HepG2 (cell line): ENCODE results near the gene CADM2. TPM values are rescaled to one million over a fixed set of nuclear protein-coding genes. Genes with fewer than 3 reads are reported as not detected.

ENCODE experiments used
- ATAC-seq: fragments of 200-7000 bp; cut with Tn5 transposase; 3 replicates; pipeline ENCODE4 v1.9.1; 2020; ENCODE audit warnings: mild to moderate bottlenecking, moderate library complexity
- BruUV-seq: library from RNA; stranded (reverse); fragments of 400-500 nt; replicated peaks from 2 replicates; lab custom pipeline; 2021; lab: Mats Ljungman, UMichigan
- CTCF ChIA-PET: fragments of 300-600 bp; formaldehyde crosslinking; extraction: SDS; loops from one replicate; lab custom pipeline; 2021; ENCODE audit warnings: low total read pairs, inconsistent platforms, low intra/inter-chr PET ratio; lab: Yijun Ruan, JAX
- POLR2A ChIA-PET: fragments of 350-600 bp; sonication (Branson Sonifier 250); formaldehyde crosslinking; loops from one replicate; lab custom pipeline; 2020; ENCODE audit warnings: antibody characterized with exemption, inconsistent platforms; lab: Yijun Ruan, JAX
- DNase-seq: peaks from one replicate; pipeline ENCODE4 v3.0.0-alpha.2; 2015; ENCODE audit warnings: low spot score
- FAIRE-seq: peaks from 3 replicates; lab custom pipeline; 2011; peaks lifted over from hg19 to GRCh38; lab: Jason Lieb, UNC
- H2AFZ ChIP-seq: one replicate; pipeline ENCODE4 v1.6.1; 2011; ENCODE audit warnings: low read length, inconsistent platforms
- H3K27ac ChIP-seq: fragments of 300-600 bp; 3 replicates; pipeline ENCODE4 v1.8.0; 2011; ENCODE audit warnings: mixed run types, mild to moderate bottlenecking, mixed read lengths, low read length, inconsistent platforms; ENCODE audit not compliant: insufficient read depth; ENCODE audit errors: extremely low read length
- H3K27me3 ChIP-seq, 2 experiments: fragments of 200-600 bp in 1 of 2; 2 replicates in 1 of 2; 3 replicates in 1 of 2; pipeline versions ENCODE4 v1.6.0 to v1.8.0; 2011; ENCODE audit warnings: low read length in 2 of 2, mild to moderate bottlenecking in 2 of 2, moderate library complexity in 2 of 2, inconsistent platforms in 1 of 2; ENCODE audit not compliant: insufficient read depth in 2 of 2, control insufficient read depth in 1 of 2
- H3K36me3 ChIP-seq, 2 experiments: fragments of 200-600 bp in 1 of 2; replicated peaks in 1 of 2; 2 replicates in 1 of 2; 3 replicates in 1 of 2; pipeline versions ENCODE4 v1.5.1 to v1.8.0; 2011; ENCODE audit warnings: low read length in 2 of 2, inconsistent platforms in 1 of 2; ENCODE audit not compliant: insufficient read depth in 2 of 2, control insufficient read depth in 1 of 2
- H3K4me1 ChIP-seq: 2 replicates; pipeline ENCODE4 v1.5.1; 2012; ENCODE audit warnings: low read length, inconsistent platforms; ENCODE audit not compliant: insufficient read depth
- H3K4me2 ChIP-seq: 2 replicates; pipeline ENCODE4 v1.6.0; 2011; ENCODE audit warnings: low read depth, low read length, inconsistent platforms
- H3K4me3 ChIP-seq, 3 experiments: fragments of 200-600 bp in 1 of 3; sonication (generic), shearing (Covaris generic) in 1 of 3; replicated peaks in 1 of 3; 2 replicates each; pipeline ENCODE4 v1.5.1; 2011 to 2016; ENCODE audit warnings: low read length in 3 of 3, inconsistent platforms in 2 of 3, low read depth in 2 of 3, mild to moderate bottlenecking in 2 of 3, control low read depth in 1 of 3, mixed read lengths in 1 of 3; ENCODE audit not compliant: insufficient read depth in 1 of 3
- H3K79me2 ChIP-seq: one replicate; pipeline ENCODE4 v1.6.1; 2011; ENCODE audit warnings: low read length, inconsistent platforms; ENCODE audit not compliant: insufficient read depth
- H3K9ac ChIP-seq: 2 replicates; pipeline ENCODE4 v1.6.0; 2011; ENCODE audit warnings: mild to moderate bottlenecking, low read depth, low read length, inconsistent platforms; ENCODE audit not compliant: insufficient read depth
- H3K9me3 ChIP-seq: 2 replicates; pipeline ENCODE4 v1.5.1; 2012; ENCODE audit warnings: mild to moderate bottlenecking, low read length
- H4K20me1 ChIP-seq: 2 replicates; pipeline ENCODE4 v1.6.0; 2011; ENCODE audit warnings: inconsistent platforms, mild to moderate bottlenecking, low read length, moderate library complexity; ENCODE audit not compliant: insufficient read depth
- CREB1 ChIP-seq, 2 experiments: fragments of 450-650 bp in 1 of 2; IDR thresholded peaks; 2 replicates each; pipeline ENCODE4 v1.6.1; 2016 to 2017; ENCODE audit warnings: control low read depth in 1 of 2, mild to moderate bottlenecking in 1 of 2, missing compliant biosample characterization in 1 of 2, missing genetic modification characterization in 1 of 2
- FOXA3 ChIP-seq: IDR thresholded peaks from 2 replicates; pipeline ENCODE4 v1.6.1; 2016; ENCODE audit warnings: missing genetic modification reagents, missing compliant biosample characterization
- GATAD1 ChIP-seq: IDR thresholded peaks from 2 replicates; pipeline ENCODE4 v1.6.1; 2016; ENCODE audit warnings: missing genetic modification reagents, missing compliant biosample characterization
- KMT2A ChIP-seq: sonication (generic); formaldehyde crosslinking; IDR thresholded peaks from 2 replicates; pipeline ENCODE4 v1.4.0; 2020; ENCODE audit warnings: missing genetic modification reagents
- NRL ChIP-seq: sonication (generic); formaldehyde crosslinking; IDR thresholded peaks from 2 replicates; pipeline ENCODE4 v1.5.0; 2020; ENCODE audit warnings: missing genetic modification reagents, mild to moderate bottlenecking, moderate library complexity, borderline replicate concordance
- PHF20 ChIP-seq: sonication (generic); formaldehyde crosslinking; IDR thresholded peaks from 2 replicates; pipeline ENCODE4 v1.5.0; 2020; ENCODE audit warnings: mild to moderate bottlenecking, missing genetic modification reagents
- RBM22 ChIP-seq: fragments of 200-400 bp; formaldehyde crosslinking; optimal IDR thresholded peaks from 2 replicates; pipeline ENCODE3; 2017; ENCODE audit warnings: mild to moderate bottlenecking, low read length, moderate library complexity
- RFX5 ChIP-seq: IDR thresholded peaks from 2 replicates; pipeline ENCODE4 v1.6.1; 2011; ENCODE audit warnings: low read depth, low read length, improper control_type of control experiment
- THAP9 ChIP-seq: sonication (generic); formaldehyde crosslinking; IDR thresholded peaks from 2 replicates; pipeline ENCODE4; 2020; ENCODE audit warnings: missing genetic modification reagents, mild to moderate bottlenecking, borderline replicate concordance
- ZNF17 ChIP-seq: sonication (generic); formaldehyde crosslinking; IDR thresholded peaks from 2 replicates; pipeline ENCODE4 v1.5.0; 2020; ENCODE audit warnings: mild to moderate bottlenecking, missing genetic modification reagents
- ZNF225 ChIP-seq: sonication (generic); formaldehyde crosslinking; IDR thresholded peaks from 2 replicates; pipeline ENCODE4 v1.4.0; 2020; ENCODE audit warnings: mild to moderate bottlenecking, missing genetic modification reagents
- ZNF572 ChIP-seq: sonication (generic); formaldehyde crosslinking; IDR thresholded peaks from 2 replicates; pipeline ENCODE4 v1.5.1; 2020; ENCODE audit warnings: mild to moderate bottlenecking, missing genetic modification reagents
- ZNF678 ChIP-seq: sonication (generic); formaldehyde crosslinking; IDR thresholded peaks from 2 replicates; pipeline ENCODE4 v1.4.0; 2020; ENCODE audit warnings: mild to moderate bottlenecking, missing genetic modification reagents
- WGBS: methylation state at CpG from one replicate; pipeline ENCODE4 v1.1.6; 2017; ENCODE audit warnings: low lambda C conversion rate; 5-methylcytosine and 5-hydroxymethylcytosine counted together
- in situ Hi-C: cut with HindIII; loops from 2 replicates; pipeline ENCODE4 v1.10.0; 2017; ENCODE audit warnings: low pct_unique_long_range_greater_than_20kb; ENCODE audit not compliant: extremely low pct_ligation_motif_present
- intact Hi-C: fragments of 100-400 bp; cut with micrococcal nuclease; formaldehyde crosslinking; loops from one replicate; pipeline ENCODE4 v1.10.0; 2022; ENCODE audit not compliant: unreplicated experiment
- polyA plus RNA-seq, 8 experiments: library from polyadenylated mRNA; depleted of rRNA in 3 of 8; stranded (reverse) in 7 of 8; unstranded in 1 of 8; fragments of >200 nt; fragmentation: Illumina TruSeq in 4 of 8; extraction: Trizol in 4 of 8; gene quantifications; 2 replicates each; pipeline versions ENCODE4 v1.2.1 to v1.2.3, GENCODE V29; 2011 to 2016; ENCODE audit warnings: low read depth in 4 of 8, missing spikeins in 1 of 8, mixed read lengths in 1 of 8; ENCODE audit not compliant: insufficient read depth in 1 of 8
- total RNA-seq, 5 experiments: library from RNA; depleted of rRNA; stranded (reverse); fragments of >200 nt; fragmentation: Illumina TruSeq; extraction: Trizol; gene quantifications; 2 replicates each; pipeline ENCODE4 v1.2.3, GENCODE V29; 2016; ENCODE audit warnings: low read depth in 1 of 5
- TF ChIP-seq, protein P1 (sequence below): sonication (generic); formaldehyde crosslinking; IDR thresholded peaks from 2 replicates; pipeline ENCODE4 v1.4.0; 2020; ENCODE audit warnings: mild to moderate bottlenecking, missing genetic modification reagents, borderline replicate concordance
- TF ChIP-seq, protein P2 (sequence below): sonication (generic); formaldehyde crosslinking; IDR thresholded peaks from 2 replicates; pipeline ENCODE4 v1.5.0; 2020; ENCODE audit warnings: missing genetic modification reagents

The CADM2 gene
- total and polyA plus RNA-seq, 2 of the 13 experiments (the other 11 are each of a cell fraction or from before 2014, with no cell fraction given), result not detected

DNA sequence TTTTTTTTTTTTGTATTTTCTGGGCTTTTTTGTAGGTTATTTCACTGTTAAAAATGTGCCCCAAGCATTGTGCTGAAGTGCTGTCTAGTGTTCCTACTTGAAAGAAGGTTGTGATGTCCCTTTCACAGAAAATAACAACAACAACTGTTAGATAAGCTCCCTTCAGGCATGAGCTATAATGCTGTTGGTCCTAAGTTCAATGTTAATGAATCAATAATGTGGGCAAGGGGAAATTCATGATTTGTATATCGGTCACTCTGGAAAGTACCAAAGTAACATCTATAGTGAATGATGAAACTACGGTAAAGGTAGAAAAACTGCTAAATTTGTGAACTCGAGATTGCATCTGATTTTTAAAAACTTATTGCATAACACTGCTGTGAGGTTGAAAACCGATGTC, 539.4 kb downstream of the CADM2 start (continued):
- TF ChIP-seq, protein P1, sequence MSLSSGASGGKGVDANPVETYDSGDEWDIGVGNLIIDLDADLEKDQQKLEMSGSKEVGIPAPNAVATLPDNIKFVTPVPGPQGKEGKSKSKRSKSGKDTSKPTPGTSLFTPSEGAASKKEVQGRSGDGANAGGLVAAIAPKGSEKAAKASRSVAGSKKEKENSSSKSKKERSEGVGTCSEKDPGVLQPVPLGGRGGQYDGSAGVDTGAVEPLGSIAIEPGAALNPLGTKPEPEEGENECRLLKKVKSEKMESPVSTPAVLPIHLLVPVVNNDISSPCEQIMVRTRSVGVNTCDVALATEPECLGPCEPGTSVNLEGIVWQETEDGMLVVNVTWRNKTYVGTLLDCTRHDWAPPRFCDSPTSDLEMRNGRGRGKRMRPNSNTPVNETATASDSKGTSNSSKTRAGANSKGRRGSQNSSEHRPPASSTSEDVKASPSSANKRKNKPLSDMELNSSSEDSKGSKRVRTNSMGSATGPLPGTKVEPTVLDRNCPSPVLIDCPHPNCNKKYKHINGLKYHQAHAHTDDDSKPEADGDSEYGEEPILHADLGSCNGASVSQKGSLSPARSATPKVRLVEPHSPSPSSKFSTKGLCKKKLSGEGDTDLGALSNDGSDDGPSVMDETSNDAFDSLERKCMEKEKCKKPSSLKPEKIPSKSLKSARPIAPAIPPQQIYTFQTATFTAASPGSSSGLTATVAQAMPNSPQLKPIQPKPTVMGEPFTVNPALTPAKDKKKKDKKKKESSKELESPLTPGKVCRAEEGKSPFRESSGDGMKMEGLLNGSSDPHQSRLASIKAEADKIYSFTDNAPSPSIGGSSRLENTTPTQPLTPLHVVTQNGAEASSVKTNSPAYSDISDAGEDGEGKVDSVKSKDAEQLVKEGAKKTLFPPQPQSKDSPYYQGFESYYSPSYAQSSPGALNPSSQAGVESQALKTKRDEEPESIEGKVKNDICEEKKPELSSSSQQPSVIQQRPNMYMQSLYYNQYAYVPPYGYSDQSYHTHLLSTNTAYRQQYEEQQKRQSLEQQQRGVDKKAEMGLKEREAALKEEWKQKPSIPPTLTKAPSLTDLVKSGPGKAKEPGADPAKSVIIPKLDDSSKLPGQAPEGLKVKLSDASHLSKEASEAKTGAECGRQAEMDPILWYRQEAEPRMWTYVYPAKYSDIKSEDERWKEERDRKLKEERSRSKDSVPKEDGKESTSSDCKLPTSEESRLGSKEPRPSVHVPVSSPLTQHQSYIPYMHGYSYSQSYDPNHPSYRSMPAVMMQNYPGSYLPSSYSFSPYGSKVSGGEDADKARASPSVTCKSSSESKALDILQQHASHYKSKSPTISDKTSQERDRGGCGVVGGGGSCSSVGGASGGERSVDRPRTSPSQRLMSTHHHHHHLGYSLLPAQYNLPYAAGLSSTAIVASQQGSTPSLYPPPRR (CRISPR knock-in tag), result no peak

GRCh38 chr3:85502148-85502875, 543.5 kb downstream of the CADM2 start:
- Histone ChIP-seq H4K20me1 (no peaks in the 10 kb centered on the region), H3K9ac (no peak overlapping the region), H2AFZ (no peak overlapping the region), H3K9me3 (no peaks in the 10 kb centered on the region), H3K36me3 (no peaks in the 10 kb centered on the region), H3K27ac (no peak overlapping the region), H3K4me3 (no peak overlapping the region), H3K4me2 (no peak overlapping the region), H3K79me2 (no peaks in the 10 kb centered on the region), H3K4me1 (no peaks in the 10 kb centered on the region), H3K27me3 (no peaks in the 10 kb centered on the region)
- intact Hi-C loops (no loop called here), in situ Hi-C loops (no loop called here)
- CTCF ChIA-PET, result no interaction called here
- 1% methylated on average over 2 of the region's 2 CpGs for WGBS
- FAIRE-seq (no peak), ATAC-seq (no peak), DNase-seq (no peak)
- POLR2A ChIA-PET, result no interaction called here
- no TSS peak for BruUV-seq
- TF ChIP-seq RBM22 (no peak), KMT2A (no peak), RFX5 (no peak), ZNF17 (no peak), THAP9 (CRISPR knock-in tag) (no peak), GATAD1 (no peak), FOXA3 (no peak), PHF20 (CRISPR knock-in tag) (no peak), CREB1 (IDR thresholded peaks at IDR 0.05) (no peak), CREB1 (CRISPR knock-in tag; IDR thresholded peaks at IDR 0.05) (no peak), ZNF572 (no peak), ZNF678 (CRISPR knock-in tag) (no peak), ZNF225 (CRISPR knock-in tag) (no peak), NRL (CRISPR knock-in tag) (no peak)
- TF ChIP-seq, protein P2, sequence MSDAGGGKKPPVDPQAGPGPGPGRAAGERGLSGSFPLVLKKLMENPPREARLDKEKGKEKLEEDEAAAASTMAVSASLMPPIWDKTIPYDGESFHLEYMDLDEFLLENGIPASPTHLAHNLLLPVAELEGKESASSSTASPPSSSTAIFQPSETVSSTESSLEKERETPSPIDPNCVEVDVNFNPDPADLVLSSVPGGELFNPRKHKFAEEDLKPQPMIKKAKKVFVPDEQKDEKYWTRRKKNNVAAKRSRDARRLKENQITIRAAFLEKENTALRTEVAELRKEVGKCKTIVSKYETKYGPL (CRISPR knock-in tag), result no peak
